Upper lobe of left lung (tissue), 6 donors: ENCODE results near the gene PLEKHM1. TPM values are rescaled to one million over a fixed set of nuclear protein-coding genes. Genes with fewer than 3 reads are reported as not detected.

Source experiments
- ATAC-seq, 2 donors: fragments of 200-7000 bp; cut with Tn5 transposase; one replicate each; pipeline ENCODE4 v1.9.1; 2022; ENCODE audit warnings: mild to moderate bottlenecking in 2 of 2, moderate library complexity in 2 of 2; ENCODE audit not compliant: low FRiP score in 2 of 2
- DNase-seq, 2 donors: peaks; one replicate each; pipeline ENCODE4 v3.0.0-alpha.2; 2019 to 2020
- H3K27ac ChIP-seq, 4 donors: fragments of 200-600 bp; sonication (generic); one replicate each; pipeline ENCODE4 v1.5.1; 2016 to 2019
- H3K27me3 ChIP-seq, 4 donors: fragments of 200-600 bp; sonication (generic); one replicate each; pipeline ENCODE4 v1.5.1; 2017 to 2019
- H3K36me3 ChIP-seq, 4 donors: fragments of 200-600 bp; sonication (generic); one replicate each; pipeline ENCODE4 v1.5.1; 2016 to 2019
- H3K4me1 ChIP-seq, 4 donors: fragments of 200-600 bp; sonication (generic); one replicate each; pipeline ENCODE4 v1.5.1; 2018 to 2019
- H3K4me3 ChIP-seq, 4 donors: fragments of 200-600 bp; sonication (generic); one replicate each; pipeline ENCODE4 v1.5.1; 2017 to 2019; ENCODE audit warnings: mild to moderate bottlenecking in 2 of 4, moderate library complexity in 1 of 4
- H3K9me3 ChIP-seq, 4 donors: fragments of 200-600 bp; sonication (generic); one replicate each; pipeline ENCODE4 v1.5.1; 2018 to 2019
- EP300 ChIP-seq, 4 donors: sonication (generic); formaldehyde crosslinking; IDR thresholded peaks; one replicate each; pipeline ENCODE4 v1.5.1; 2017; ENCODE audit warnings: antibody characterized with exemption in 4 of 4, control low read depth in 2 of 4
- POLR2A ChIP-seq, 4 donors: fragments of 450-650 bp; IDR thresholded peaks; one replicate each; pipeline ENCODE4 v1.5.1; 2016 to 2017; ENCODE audit warnings: antibody characterized with exemption in 4 of 4, mild to moderate bottlenecking in 2 of 4
- POLR2AphosphoS5 ChIP-seq, 2 donors: sonication (generic); formaldehyde crosslinking; IDR thresholded peaks; one replicate each; pipeline ENCODE4 v1.5.1; 2017; ENCODE audit warnings: antibody characterized with exemption in 2 of 2
- WGBS, 2 donors: methylation state at CpG; one replicate each; pipeline ENCODE4 v1.1.5; 2017 to 2018; 5-methylcytosine and 5-hydroxymethylcytosine counted together
- total RNA-seq, 6 donors: library from RNA; depleted of rRNA in 4 of 6; stranded (reverse); fragments of >200 nt in 4 of 6; gene quantifications; one replicate each; pipeline versions ENCODE4 v1.1.0 to v1.2.1, GENCODE V29; 2016 to 2021
- TF ChIP-seq, protein P1 (sequence below), 6 experiments: fragments of 450-650 bp in 4 of 6; fragments of 200-600 bp in 2 of 6; sonication (generic) in 2 of 6; IDR thresholded peaks; one replicate each; pipeline ENCODE4 v1.5.1; 2016 to 2019; ENCODE audit warnings: antibody characterized with exemption in 6 of 6
- donor health status: DM: no; HTN: no; CAD: no; lungs with moderate emphysema.
- donor health status: DM: no; HTN: yes; CAD: no; lungs with severe emphysema.

The PLEKHM1 gene
- total RNA-seq, 6 donors from 2014 or later, result 52.1 to 229 (median 72.0) TPM

DNA sequence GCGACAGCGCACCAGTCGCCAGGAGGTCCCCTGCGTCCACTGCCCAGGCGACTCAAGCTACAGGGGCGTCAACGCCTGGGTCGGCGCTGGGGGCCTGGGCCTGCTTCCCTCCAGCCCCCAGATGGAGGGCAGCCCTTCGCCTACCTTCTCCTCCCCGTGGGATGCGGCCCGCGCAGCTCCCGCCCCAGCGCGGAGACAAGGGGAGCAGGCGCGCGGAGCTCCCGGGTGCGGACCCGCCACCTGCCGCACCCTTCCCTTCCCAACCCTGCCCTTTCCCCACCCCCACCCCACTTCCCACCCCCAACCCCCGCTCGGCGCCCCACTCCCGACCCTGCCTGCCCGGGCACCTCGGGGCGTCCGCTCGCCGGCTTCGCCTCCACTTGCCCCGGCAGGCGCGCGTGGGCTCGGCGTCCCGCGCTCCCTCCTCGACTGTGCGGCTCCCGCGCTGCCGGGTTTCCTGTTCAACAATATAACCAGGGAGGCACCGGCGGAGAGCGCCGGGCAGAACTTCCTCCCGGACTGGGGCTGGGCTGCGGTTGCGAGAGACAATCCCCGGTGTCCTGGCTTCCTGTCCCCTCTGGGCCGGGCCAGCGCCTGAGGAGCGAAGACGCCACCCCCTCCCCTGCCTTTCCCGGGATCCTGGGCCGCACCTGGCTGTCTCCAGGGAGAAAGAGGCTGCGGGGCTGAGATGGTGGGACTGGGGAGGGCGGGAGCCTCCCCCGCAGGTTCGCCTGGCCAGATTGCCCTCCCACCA, 57.9 kb downstream of the PLEKHM1 start, which contains the start of gene ARHGAP27:
Gene ARHGAP27 (minus strand): TSS at position 466 of the 754 bp plus-strand sequence. CDS start 2,591 bp downstream, outside the sequence.
- Histone ChIP-seq H3K36me3 (peaks cover 10 to 35% (median 25%) of the 10 kb centered on the region in 4 donors), H3K9me3 (no peaks in the 10 kb centered on the region), H3K27me3 (no peaks in the 10 kb centered on the region), H3K27ac (peak within 1 kb of the TSS; percentile 87 to 90 (median 88)), H3K4me3 (peak within 1 kb of the TSS; percentile 55 to 87 (median 74)), H3K4me1 (peaks cover 48 to 62% (median 54%) of the 10 kb centered on the region in 4 donors)
- peak; percentile 1 to 46 for ATAC-seq
- TF ChIP-seq, protein P1, sequence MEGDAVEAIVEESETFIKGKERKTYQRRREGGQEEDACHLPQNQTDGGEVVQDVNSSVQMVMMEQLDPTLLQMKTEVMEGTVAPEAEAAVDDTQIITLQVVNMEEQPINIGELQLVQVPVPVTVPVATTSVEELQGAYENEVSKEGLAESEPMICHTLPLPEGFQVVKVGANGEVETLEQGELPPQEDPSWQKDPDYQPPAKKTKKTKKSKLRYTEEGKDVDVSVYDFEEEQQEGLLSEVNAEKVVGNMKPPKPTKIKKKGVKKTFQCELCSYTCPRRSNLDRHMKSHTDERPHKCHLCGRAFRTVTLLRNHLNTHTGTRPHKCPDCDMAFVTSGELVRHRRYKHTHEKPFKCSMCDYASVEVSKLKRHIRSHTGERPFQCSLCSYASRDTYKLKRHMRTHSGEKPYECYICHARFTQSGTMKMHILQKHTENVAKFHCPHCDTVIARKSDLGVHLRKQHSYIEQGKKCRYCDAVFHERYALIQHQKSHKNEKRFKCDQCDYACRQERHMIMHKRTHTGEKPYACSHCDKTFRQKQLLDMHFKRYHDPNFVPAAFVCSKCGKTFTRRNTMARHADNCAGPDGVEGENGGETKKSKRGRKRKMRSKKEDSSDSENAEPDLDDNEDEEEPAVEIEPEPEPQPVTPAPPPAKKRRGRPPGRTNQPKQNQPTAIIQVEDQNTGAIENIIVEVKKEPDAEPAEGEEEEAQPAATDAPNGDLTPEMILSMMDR (IDR thresholded peaks at IDR 0.05), result no peak
- TF ChIP-seq POLR2A (IDR thresholded peaks at IDR 0.05), result peak in 1 of 4 donors; percentile 47
- TF ChIP-seq POLR2AphosphoS5 (IDR thresholded peaks at IDR 0.05), result peak; percentile 27 to 56
- no peak for TF ChIP-seq EP300 (IDR thresholded peaks at IDR 0.05)
- peak; percentile 84 to 89 for DNase-seq
- WGBS, 2 donors, result 2% methylated on average over 34 of the region's 66 CpGs; no CpG with 5 or more reads in 1 of the 2 donors

GRCh38 chr17:45431531-45432404, 58.8 kb downstream of the PLEKHM1 start:
- peak overlapping the region; percentile 87 to 90 (median 88) for H3K27ac ChIP-seq
- no peaks in the 10 kb centered on the region for H3K9me3 ChIP-seq
- H3K4me3 ChIP-seq, result peak overlapping the region; percentile 55 to 87 (median 74)
- no peaks in the 10 kb centered on the region for H3K27me3 ChIP-seq
- 0 to 1% methylated on average over 9 to 38 of the region's 64 CpGs for WGBS, 2 donors
- TF ChIP-seq POLR2AphosphoS5 (IDR thresholded peaks at IDR 0.05) (peak in 1 of 2 donors; percentile 61), POLR2A (IDR thresholded peaks at IDR 0.05) (peak in 3 of 4 donors; percentile 34 to 85 (median 68)), EP300 (IDR thresholded peaks at IDR 0.05) (no peak)
- TF ChIP-seq, protein P1 (IDR thresholded peaks at IDR 0.05), result peak in 1 of 6 experiments; percentile 6
- peaks cover 48 to 64% (median 56%) of the 10 kb centered on the region in 4 donors for H3K4me1 ChIP-seq
- peak; percentile 96 to 97 for DNase-seq
- peaks cover 3 to 27% (median 17%) of the 10 kb centered on the region in 4 donors for H3K36me3 ChIP-seq
- ATAC-seq, result peak; percentile 69 to 91

GRCh38 chr17:45430738-45431530, 59.6 kb downstream of the PLEKHM1 start:
- DNase-seq, result peak; percentile 83 to 92
- peaks cover 51 to 67% (median 59%) of the 10 kb centered on the region in 4 donors for H3K4me1 ChIP-seq
- H3K27me3 ChIP-seq, result no peaks in the 10 kb centered on the region
- WGBS, 2 donors, result 10 to 11% methylated on average over 19 to 34 of the region's 47 CpGs
- TF ChIP-seq, protein P1 (IDR thresholded peaks at IDR 0.05), result no peak
- TF ChIP-seq POLR2A (IDR thresholded peaks at IDR 0.05) (peak in 1 of 4 donors; percentile 64), POLR2AphosphoS5 (IDR thresholded peaks at IDR 0.05) (peak in 1 of 2 donors; percentile 40)
- peak overlapping the region; percentile 44 to 87 (median 64) for H3K4me3 ChIP-seq
- H3K36me3 ChIP-seq, result peaks cover 0 to 18% (median 9%) of the 10 kb centered on the region in 4 donors
- H3K9me3 ChIP-seq, result no peaks in the 10 kb centered on the region
- peak overlapping the region; percentile 87 to 90 (median 88) for H3K27ac ChIP-seq
- ATAC-seq, result peak; percentile 43 to 79
